ENCODE measurements around the gene D2HGDH. TPM values are rescaled to one million over a fixed set of nuclear protein-coding genes. Genes with fewer than 3 reads are reported as not detected.

D2HGDH gene
- total RNA-seq, 2 donors from 2014 or later, result 38.7 to 55.3 TPM

DNA sequence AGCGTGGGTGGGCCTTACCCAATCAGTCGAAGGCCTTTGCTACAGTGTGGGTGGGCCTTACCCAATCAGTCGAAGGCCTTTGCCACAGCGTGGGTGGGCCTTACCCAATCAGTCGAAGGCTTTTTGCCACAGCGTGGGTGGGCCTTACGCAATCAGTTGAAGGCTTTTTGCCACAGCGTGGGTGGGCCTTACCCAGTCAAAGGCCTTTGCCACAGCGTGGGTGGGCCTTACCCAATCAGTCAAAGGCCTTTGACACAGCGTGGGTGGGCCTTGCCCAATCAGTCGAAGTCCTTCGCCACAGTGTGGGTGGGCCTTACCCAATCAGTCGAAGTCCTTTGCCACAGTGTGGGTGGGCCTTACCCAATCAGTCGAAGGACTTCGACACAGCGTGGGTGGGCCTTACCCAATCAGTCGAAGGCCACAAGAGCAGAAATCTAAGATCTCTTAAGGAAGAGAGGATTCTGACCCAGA, 25.9 kb downstream of the D2HGDH start:
- TF ChIP-seq, protein P1, sequence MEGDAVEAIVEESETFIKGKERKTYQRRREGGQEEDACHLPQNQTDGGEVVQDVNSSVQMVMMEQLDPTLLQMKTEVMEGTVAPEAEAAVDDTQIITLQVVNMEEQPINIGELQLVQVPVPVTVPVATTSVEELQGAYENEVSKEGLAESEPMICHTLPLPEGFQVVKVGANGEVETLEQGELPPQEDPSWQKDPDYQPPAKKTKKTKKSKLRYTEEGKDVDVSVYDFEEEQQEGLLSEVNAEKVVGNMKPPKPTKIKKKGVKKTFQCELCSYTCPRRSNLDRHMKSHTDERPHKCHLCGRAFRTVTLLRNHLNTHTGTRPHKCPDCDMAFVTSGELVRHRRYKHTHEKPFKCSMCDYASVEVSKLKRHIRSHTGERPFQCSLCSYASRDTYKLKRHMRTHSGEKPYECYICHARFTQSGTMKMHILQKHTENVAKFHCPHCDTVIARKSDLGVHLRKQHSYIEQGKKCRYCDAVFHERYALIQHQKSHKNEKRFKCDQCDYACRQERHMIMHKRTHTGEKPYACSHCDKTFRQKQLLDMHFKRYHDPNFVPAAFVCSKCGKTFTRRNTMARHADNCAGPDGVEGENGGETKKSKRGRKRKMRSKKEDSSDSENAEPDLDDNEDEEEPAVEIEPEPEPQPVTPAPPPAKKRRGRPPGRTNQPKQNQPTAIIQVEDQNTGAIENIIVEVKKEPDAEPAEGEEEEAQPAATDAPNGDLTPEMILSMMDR (IDR thresholded peaks at IDR 0.05), result no peak
- TF ChIP-seq POLR2A (IDR thresholded peaks at IDR 0.05) (no peak), POLR2AphosphoS5 (IDR thresholded peaks at IDR 0.05) (no peak)
- peaks cover 3% of the 10 kb centered on the region for H3K4me1 ChIP-seq (replicated peaks)
- intact Hi-C loops (cut with DNase I), result no loop called here
- 94% methylated on average over 17 of the region's 17 CpGs for WGBS
- no peak overlapping the region for H3K27ac ChIP-seq
- peaks cover 0 to 5% of the 10 kb centered on the region in 2 donors for H3K36me3 ChIP-seq
- no peaks in the 10 kb centered on the region for H3K9me3 ChIP-seq
- no peak overlapping the region for H3K4me3 ChIP-seq
- H3K27me3 ChIP-seq (replicated peaks; ENCODE audit: insufficient read depth), result no peaks in the 10 kb centered on the region
- no peak for DNase-seq (ENCODE audit: low spot score)

DNA sequence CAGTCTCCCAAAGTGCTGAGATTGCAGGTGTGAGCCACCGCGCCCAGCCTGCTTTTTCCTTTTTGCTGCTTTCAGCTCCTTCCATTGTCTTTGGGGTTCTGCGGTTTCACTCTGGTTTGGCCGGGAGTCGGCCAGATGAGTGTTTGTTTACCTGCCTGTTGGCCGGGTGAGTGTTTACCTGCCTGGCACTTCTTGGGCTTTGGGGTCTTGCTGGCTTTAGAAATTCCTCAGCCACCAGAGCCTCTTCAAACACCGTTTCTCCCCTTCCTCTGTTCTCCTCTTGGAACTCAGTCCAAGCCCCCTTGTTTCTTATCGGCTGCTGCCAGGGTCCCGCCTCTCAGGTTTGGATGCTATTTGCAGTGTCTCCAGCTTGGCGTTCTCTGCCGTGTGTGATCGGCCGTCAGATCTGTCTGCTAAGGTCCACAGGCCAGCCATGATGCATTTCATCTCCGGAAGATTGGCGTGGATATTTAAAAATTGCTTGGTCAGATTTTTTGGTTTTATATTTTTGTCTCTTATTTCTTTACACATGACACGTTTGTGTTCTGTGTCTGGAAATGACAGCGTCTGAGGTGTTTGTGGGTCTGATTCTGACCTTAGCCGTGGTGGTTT, 28.0 kb downstream of the D2HGDH start:
- WGBS, result 33% methylated on average over 18 of the region's 18 CpGs
- no peaks in the 10 kb centered on the region for H3K36me3 ChIP-seq
- no peaks in the 10 kb centered on the region for H3K27me3 ChIP-seq (replicated peaks; ENCODE audit: insufficient read depth)
- peaks cover 3% of the 10 kb centered on the region for H3K4me1 ChIP-seq (replicated peaks)
- peak overlapping the region; percentile 5 to 36 for H3K27ac ChIP-seq
- intact Hi-C loops (cut with DNase I), result no loop called here
- no peaks in the 10 kb centered on the region for H3K9me3 ChIP-seq
- peak; percentile 38 for DNase-seq (ENCODE audit: low spot score)
- H3K4me3 ChIP-seq, result no peak overlapping the region
- TF ChIP-seq POLR2A (IDR thresholded peaks at IDR 0.05) (no peak), POLR2AphosphoS5 (IDR thresholded peaks at IDR 0.05) (peak; percentile 25)
- TF ChIP-seq, protein P1 (IDR thresholded peaks at IDR 0.05), result no peak

DNA sequence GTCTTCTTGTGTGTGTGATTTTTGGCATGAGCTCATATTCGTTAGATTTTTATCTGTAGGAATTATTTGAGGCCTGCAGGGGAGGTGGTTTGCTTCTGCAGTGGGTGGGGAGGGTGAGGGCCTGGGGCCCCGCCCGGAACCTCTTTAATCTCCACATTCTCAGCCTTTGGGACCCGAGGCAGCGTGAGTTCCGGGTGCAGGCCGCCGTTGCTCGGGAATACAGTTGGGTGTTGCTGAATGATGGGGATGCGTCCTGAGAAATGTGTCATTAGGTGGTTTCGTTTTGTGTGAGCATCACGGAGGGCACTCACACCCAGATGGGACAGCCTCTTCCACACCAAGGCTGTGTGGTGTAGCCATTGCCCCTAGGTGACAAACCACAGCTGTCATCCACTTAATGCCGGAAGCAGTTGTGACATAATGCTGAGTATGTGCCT, 28.5 kb downstream of the D2HGDH start:
- Histone ChIP-seq H3K9me3 (no peaks in the 10 kb centered on the region), H3K27ac (peak overlapping the region in 1 of 2 donors; percentile 36), H3K4me1 (replicated peaks) (peaks cover 3% of the 10 kb centered on the region), H3K27me3 (replicated peaks; ENCODE audit: insufficient read depth) (no peaks in the 10 kb centered on the region), H3K4me3 (no peak overlapping the region), H3K36me3 (no peaks in the 10 kb centered on the region)
- no peak for DNase-seq (ENCODE audit: low spot score)
- intact Hi-C loops (cut with DNase I), result no loop called here
- TF ChIP-seq, protein P1 (IDR thresholded peaks at IDR 0.05), result no peak
- TF ChIP-seq POLR2AphosphoS5 (IDR thresholded peaks at IDR 0.05) (no peak), POLR2A (IDR thresholded peaks at IDR 0.05) (no peak)
- WGBS, result 54% methylated on average over 13 of the region's 13 CpGs

DNA sequence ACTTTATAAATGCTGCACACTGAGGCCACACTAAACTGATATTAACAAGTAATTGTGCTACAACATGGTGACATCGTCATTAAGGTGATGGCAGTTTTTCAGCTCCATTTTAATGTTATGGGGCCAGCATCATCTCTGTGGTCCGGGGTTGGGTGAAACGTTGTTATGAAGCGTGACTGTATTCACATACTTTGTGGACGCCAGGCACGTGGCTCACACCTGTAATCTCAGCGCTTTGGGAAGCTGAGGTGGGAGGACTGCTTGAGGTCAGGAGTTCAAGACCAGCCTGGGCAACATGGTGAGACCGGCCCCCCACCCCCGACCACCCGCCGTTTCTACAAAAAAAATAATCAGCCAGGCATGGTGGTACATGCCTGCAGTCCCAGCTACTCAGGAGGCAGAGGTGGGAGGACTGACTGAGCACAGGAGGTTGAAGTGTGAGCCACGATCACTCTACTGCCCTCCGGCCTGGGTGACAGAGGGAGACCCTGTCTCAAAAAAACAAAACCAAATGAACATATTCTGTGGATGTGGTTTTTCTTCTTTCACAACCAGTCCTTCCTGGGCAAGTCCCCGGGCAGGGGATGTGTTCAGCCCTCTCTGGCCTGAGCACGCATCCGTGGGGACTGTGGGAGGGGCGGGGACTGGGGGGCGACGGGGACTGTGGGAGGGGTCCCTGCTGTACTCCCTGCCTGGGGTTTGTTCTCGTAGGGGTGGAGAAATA, 29.3 kb downstream of the D2HGDH start:
- Histone ChIP-seq H3K36me3 (no peaks in the 10 kb centered on the region), H3K4me1 (replicated peaks) (peaks cover 3% of the 10 kb centered on the region), H3K27ac (no peak overlapping the region), H3K27me3 (replicated peaks; ENCODE audit: insufficient read depth) (no peaks in the 10 kb centered on the region), H3K4me3 (no peak overlapping the region), H3K9me3 (no peaks in the 10 kb centered on the region)
- intact Hi-C loops (cut with DNase I), result no loop called here
- no peak for DNase-seq (ENCODE audit: low spot score)
- no peak for TF ChIP-seq POLR2A (IDR thresholded peaks at IDR 0.05)
- no peak for TF ChIP-seq POLR2AphosphoS5 (IDR thresholded peaks at IDR 0.05)
- TF ChIP-seq, protein P1 (IDR thresholded peaks at IDR 0.05), result no peak
- 76% methylated on average over 20 of the region's 20 CpGs for WGBS

Data from prostate gland (tissue), 2 donors.